Chondrocyte (in vitro differentiated cells): Measurements from ENCODE around the gene CMTM7. TPM values are rescaled to one million over a fixed set of nuclear protein-coding genes. Genes with fewer than 3 reads are reported as not detected.
A peak's percentile ranks its signal among the peaks of the same experiment; 100 is the strongest.

Source experiments
- DNase-seq: peaks from one replicate; pipeline ENCODE4 v3.0.0; 2021; ENCODE audit warnings: mixed read lengths, low spot score
- H3K27ac Mint-ChIP-seq: one replicate; pipeline ENCODE4 v1.8.0; 2021; ENCODE audit warnings: mild to moderate bottlenecking, moderate library complexity, mixed read lengths; ENCODE audit not compliant: unreplicated experiment
- H3K27me3 Mint-ChIP-seq: 2 replicates; pipeline ENCODE4 v1.8.0; 2021; ENCODE audit warnings: low read depth, mixed read lengths
- H3K36me3 Mint-ChIP-seq: 2 replicates; pipeline ENCODE4 v1.8.0; 2021; ENCODE audit warnings: low read depth, mixed read lengths
- H3K4me1 Mint-ChIP-seq: 2 replicates; pipeline ENCODE4 v1.8.0; 2021; ENCODE audit warnings: low read depth, mild to moderate bottlenecking, mixed read lengths
- H3K4me3 Mint-ChIP-seq: one replicate; pipeline ENCODE4 v1.8.0; 2021; ENCODE audit warnings: mild to moderate bottlenecking, moderate library complexity, mixed read lengths; ENCODE audit not compliant: unreplicated experiment
- H3K9me3 Mint-ChIP-seq: 2 replicates; pipeline ENCODE4 v1.8.0; 2021; ENCODE audit warnings: low read depth, mixed read lengths
- CTCF ChIP-seq: fragments of 200-600 bp; sonication (generic); IDR thresholded peaks from 2 replicates; pipeline ENCODE4 v1.5.0; 2021; ENCODE audit warnings: antibody characterized with exemption, mild to moderate bottlenecking, moderate library complexity
- total RNA-seq: library from RNA; stranded (reverse); gene quantifications from 3 replicates; pipeline ENCODE4 v1.2.1, GENCODE V29; 2021

Gene CMTM7
- total RNA-seq, 1 donor from 2014 or later = 8.8 TPM

- peaks cover 39% of the 10 kb centered on the region for H3K4me1 Mint-ChIP-seq
- no peak for DNase-seq
- peaks cover 1% of the 10 kb centered on the region for H3K36me3 Mint-ChIP-seq
- no peak for TF ChIP-seq CTCF
- H3K4me3 Mint-ChIP-seq = no peak overlapping the region
- no peaks in the 10 kb centered on the region for H3K27me3 Mint-ChIP-seq
- no peak overlapping the region for H3K27ac Mint-ChIP-seq
- peaks cover 7% of the 10 kb centered on the region for H3K9me3 Mint-ChIP-seq
Observed at GRCh38 chr3:32419742-32420125, 28.1 kb downstream of the CMTM7 start.

GRCh38 chr3:32420126-32421038 lies 28.7 kb downstream of the CMTM7 start:
- Mint-ChIP-seq H3K27me3 (no peaks in the 10 kb centered on the region), H3K4me3 (no peak overlapping the region), H3K9me3 (peaks cover 7% of the 10 kb centered on the region), H3K36me3 (peaks cover 1% of the 10 kb centered on the region), H3K4me1 (peaks cover 41% of the 10 kb centered on the region), H3K27ac (peak overlapping the region; percentile 66)
- peak; percentile 21 for TF ChIP-seq CTCF
- DNase-seq = no peak

DNA sequence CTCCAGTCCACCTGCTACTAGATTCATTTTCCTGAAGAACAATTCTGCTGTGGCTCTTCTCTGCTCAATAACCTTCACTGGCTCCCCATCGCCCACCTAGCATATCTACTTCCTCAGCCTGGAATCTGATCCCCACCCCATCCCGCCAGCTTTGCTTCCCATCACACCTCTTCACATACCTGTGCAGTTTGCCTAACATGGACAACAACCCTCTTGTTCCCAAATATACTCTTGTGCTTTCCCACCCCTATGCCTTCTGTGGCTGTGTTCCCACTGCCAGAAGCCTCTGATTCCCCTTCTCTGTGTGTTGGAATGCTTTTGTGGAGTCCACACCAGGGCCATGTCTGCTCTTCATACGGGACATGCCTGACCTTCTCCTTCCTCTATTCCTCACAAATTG lies 29.5 kb downstream of the CMTM7 start:
- Mint-ChIP-seq H3K4me1 (peaks cover 41% of the 10 kb centered on the region), H3K9me3 (peaks cover 7% of the 10 kb centered on the region), H3K4me3 (no peak overlapping the region), H3K27me3 (no peaks in the 10 kb centered on the region), H3K36me3 (peaks cover 1% of the 10 kb centered on the region), H3K27ac (no peak overlapping the region)
- no peak for DNase-seq
- no peak for TF ChIP-seq CTCF

DNA sequence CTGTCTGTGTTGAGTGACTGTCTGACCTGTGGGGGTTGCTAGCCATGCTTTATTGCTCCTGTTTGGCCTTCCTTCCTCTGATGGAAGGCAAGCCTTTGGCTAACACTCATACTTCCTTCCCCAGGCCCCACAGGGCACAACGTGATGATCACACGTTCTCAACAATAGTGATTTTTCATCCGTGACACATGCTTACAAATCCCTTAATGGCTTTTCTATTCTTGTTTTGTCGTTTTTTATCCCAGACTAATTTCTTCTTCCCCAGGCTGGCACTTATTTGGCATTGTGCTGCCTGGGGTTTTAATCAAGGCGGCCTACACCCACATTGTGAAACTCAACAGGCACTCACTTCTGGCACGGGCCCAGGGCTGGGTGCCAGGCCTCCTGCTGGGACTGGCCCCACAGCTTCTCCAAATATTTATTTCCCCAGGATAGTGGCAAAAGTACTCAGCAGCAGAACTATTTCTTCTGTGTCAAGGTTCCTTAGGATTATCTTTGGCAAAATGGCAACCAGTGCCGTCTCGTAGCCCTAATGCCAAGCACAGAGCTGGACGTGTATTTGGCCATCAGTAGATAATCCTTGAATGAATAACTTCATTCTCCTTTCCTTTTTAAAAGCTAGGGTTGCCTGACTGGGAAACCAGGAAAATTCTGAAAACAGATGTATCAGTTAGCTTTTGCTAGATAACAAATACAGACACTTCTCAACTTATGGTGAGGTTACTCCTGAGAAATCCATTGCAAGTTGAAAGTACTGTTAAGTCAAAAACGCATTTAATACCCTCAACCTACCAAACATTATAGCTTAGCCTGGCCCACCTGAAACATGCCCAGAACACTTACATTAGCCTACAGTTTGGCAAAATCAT lies 30.6 kb downstream of the CMTM7 start:
- Mint-ChIP-seq H3K27me3 (no peaks in the 10 kb centered on the region), H3K4me3 (peak overlapping the region; percentile 2), H3K9me3 (peaks cover 7% of the 10 kb centered on the region), H3K27ac (peak overlapping the region; percentile 87), H3K36me3 (peaks cover 1% of the 10 kb centered on the region), H3K4me1 (peaks cover 41% of the 10 kb centered on the region)
- TF ChIP-seq CTCF = no peak
- no peak for DNase-seq

GRCh38 chr3:32422943-32423342 lies 31.3 kb downstream of the CMTM7 start:
- H3K4me3 Mint-ChIP-seq = no peak overlapping the region
- H3K27me3 Mint-ChIP-seq = no peaks in the 10 kb centered on the region
- peaks cover 1% of the 10 kb centered on the region for H3K36me3 Mint-ChIP-seq
- DNase-seq = no peak
- peaks cover 7% of the 10 kb centered on the region for H3K9me3 Mint-ChIP-seq
- TF ChIP-seq CTCF = no peak
- H3K27ac Mint-ChIP-seq = no peak overlapping the region
- H3K4me1 Mint-ChIP-seq = peaks cover 41% of the 10 kb centered on the region
